Measurements from ENCODE around the gene ZSCAN22. TPM values are rescaled to one million over a fixed set of nuclear protein-coding genes. Genes with fewer than 3 reads are reported as not detected.

The ZSCAN22 gene
- total and polyA plus RNA-seq, 2 of the 13 experiments (the other 11 are each of a cell fraction or from before 2014, with no cell fraction given) = 2.5 to 3.5 TPM

DNA sequence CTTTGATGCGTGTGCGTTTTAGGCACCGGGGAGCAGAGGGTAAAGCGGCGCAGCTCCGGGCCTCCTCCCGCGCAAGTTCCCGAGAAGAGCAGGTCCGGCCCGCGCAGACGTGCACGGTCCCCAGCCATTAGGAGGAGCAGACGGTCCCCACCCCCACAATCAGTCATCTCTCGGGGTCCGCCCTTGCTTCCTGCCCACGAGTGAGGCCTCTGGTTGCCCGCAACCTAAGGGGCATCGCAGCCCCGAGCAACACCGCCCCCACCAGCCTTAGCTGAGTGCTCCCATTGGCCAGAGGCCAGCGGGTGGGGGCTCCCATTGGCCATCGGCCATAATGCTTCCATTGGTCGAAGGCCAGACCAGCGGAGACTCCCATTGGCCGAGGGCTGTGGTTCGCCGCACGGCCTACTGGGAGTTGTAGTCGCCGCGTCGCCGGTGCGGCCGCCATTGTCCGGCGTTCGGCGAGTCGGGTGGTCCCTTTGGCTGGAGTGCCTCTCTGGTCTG lies 48.2 kb upstream of the ZSCAN22 start, which contains the start of gene ZNF8 (continued):
- TF ChIP-seq, protein P1, sequence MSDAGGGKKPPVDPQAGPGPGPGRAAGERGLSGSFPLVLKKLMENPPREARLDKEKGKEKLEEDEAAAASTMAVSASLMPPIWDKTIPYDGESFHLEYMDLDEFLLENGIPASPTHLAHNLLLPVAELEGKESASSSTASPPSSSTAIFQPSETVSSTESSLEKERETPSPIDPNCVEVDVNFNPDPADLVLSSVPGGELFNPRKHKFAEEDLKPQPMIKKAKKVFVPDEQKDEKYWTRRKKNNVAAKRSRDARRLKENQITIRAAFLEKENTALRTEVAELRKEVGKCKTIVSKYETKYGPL (CRISPR knock-in tag; IDR thresholded peaks at IDR 0.05) = no peak
- no peak for TF ChIP-seq ZNF546 (CRISPR knock-in tag; conservative IDR thresholded peaks at IDR 0.05)
- no peak for TF ChIP-seq ZSCAN30 (CRISPR knock-in tag; IDR thresholded peaks at IDR 0.05)
- no peak for TF ChIP-seq ZNF20 (CRISPR knock-in tag; IDR thresholded peaks at IDR 0.05)
- TF ChIP-seq, protein P2, sequence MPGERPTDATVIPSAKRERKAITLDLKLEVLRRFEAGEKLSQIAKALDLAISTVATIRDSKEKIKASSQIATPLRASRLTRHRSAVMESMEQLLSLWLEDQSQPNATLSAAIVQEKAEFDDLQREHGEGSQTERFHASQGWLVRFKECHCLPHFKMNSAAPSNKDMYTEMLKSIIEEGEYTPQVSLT (CRISPR knock-in tag; IDR thresholded peaks at IDR 0.05; ENCODE audit: borderline replicate concordance, low read depth) = no peak
- TF ChIP-seq KLF13 (CRISPR knock-in tag; IDR thresholded peaks at IDR 0.05) = no peak
- TF ChIP-seq RBM39 (IDR thresholded peaks at IDR 0.05; ENCODE audit: low read depth, low read length, poor library complexity, severe bottlenecking) = peak; percentile 46
- TF ChIP-seq ZNF34 (CRISPR knock-in tag; IDR thresholded peaks at IDR 0.05; ENCODE audit: borderline replicate concordance) = no peak
- no peak for TF ChIP-seq ZNF577 (CRISPR knock-in tag; IDR thresholded peaks at IDR 0.05; ENCODE audit: borderline replicate concordance, low read depth)
- TF ChIP-seq, protein P3, sequence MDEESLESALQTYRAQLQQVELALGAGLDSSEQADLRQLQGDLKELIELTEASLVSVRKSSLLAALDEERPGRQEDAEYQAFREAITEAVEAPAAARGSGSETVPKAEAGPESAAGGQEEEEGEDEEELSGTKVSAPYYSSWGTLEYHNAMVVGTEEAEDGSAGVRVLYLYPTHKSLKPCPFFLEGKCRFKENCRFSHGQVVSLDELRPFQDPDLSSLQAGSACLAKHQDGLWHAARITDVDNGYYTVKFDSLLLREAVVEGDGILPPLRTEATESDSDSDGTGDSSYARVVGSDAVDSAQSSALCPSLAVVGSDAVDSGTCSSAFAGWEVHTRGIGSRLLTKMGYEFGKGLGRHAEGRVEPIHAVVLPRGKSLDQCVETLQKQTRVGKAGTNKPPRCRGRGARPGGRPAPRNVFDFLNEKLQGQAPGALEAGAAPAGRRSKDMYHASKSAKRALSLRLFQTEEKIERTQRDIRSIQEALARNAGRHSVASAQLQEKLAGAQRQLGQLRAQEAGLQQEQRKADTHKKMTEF (CRISPR knock-in tag; IDR thresholded peaks at IDR 0.05) = peak; percentile 68
- TF ChIP-seq, protein P4, sequence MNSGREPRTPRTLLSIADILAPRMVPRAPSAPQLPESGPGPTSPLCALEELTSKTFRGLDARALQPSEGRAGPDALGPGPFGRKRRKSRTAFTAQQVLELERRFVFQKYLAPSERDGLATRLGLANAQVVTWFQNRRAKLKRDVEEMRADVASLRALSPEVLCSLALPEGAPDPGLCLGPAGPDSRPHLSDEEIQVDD (CRISPR knock-in tag; IDR thresholded peaks at IDR 0.05; ENCODE audit: borderline replicate concordance) = no peak
- TF ChIP-seq, protein P5, sequence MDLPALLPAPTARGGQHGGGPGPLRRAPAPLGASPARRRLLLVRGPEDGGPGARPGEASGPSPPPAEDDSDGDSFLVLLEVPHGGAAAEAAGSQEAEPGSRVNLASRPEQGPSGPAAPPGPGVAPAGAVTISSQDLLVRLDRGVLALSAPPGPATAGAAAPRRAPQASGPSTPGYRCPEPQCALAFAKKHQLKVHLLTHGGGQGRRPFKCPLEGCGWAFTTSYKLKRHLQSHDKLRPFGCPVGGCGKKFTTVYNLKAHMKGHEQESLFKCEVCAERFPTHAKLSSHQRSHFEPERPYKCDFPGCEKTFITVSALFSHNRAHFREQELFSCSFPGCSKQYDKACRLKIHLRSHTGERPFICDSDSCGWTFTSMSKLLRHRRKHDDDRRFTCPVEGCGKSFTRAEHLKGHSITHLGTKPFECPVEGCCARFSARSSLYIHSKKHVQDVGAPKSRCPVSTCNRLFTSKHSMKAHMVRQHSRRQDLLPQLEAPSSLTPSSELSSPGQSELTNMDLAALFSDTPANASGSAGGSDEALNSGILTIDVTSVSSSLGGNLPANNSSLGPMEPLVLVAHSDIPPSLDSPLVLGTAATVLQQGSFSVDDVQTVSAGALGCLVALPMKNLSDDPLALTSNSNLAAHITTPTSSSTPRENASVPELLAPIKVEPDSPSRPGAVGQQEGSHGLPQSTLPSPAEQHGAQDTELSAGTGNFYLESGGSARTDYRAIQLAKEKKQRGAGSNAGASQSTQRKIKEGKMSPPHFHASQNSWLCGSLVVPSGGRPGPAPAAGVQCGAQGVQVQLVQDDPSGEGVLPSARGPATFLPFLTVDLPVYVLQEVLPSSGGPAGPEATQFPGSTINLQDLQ (CRISPR knock-in tag; IDR thresholded peaks at IDR 0.05) = no peak
- no peak for TF ChIP-seq HOXA5 (CRISPR knock-in tag; IDR thresholded peaks at IDR 0.05)
- no peak for TF ChIP-seq HNRNPH1 (optimal IDR thresholded peaks at IDR 0.05; ENCODE audit: low read depth, low read length)
- TF ChIP-seq CHD2 (IDR thresholded peaks at IDR 0.05; ENCODE audit: low read depth, low read length) = peak; percentile 67
- TF ChIP-seq ZNF446 (CRISPR knock-in tag; IDR thresholded peaks at IDR 0.05) = peak; percentile 79; the same call in 1 of the 2 replicates
- no peak; the same call in 1 of the 2 replicates for TF ChIP-seq SALL2 (CRISPR knock-in tag; IDR thresholded peaks at IDR 0.05)
- TF ChIP-seq WIZ (CRISPR knock-in tag; IDR thresholded peaks at IDR 0.05) = no peak
- TF ChIP-seq, protein P6, sequence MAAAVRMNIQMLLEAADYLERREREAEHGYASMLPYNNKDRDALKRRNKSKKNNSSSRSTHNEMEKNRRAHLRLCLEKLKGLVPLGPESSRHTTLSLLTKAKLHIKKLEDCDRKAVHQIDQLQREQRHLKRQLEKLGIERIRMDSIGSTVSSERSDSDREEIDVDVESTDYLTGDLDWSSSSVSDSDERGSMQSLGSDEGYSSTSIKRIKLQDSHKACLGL (CRISPR knock-in tag; IDR thresholded peaks at IDR 0.05) = no peak; the same call in 1 of the 2 replicates
- no peak; the same call in 1 of the 2 replicates for TF ChIP-seq GFI1 (CRISPR knock-in tag; IDR thresholded peaks at IDR 0.05; ENCODE audit: borderline replicate concordance)
